ENCODE data around the gene TIRAP.

The TIRAP gene

GRCh38 chr11:126327281-126328000, 44.5 kb downstream of the TIRAP start:
- DNase-seq, result no peak

- DNase-seq, result no peak
These were observed 45.1 kb downstream of the TIRAP start for GRCh38 chr11:126328001-126328390.

DNA sequence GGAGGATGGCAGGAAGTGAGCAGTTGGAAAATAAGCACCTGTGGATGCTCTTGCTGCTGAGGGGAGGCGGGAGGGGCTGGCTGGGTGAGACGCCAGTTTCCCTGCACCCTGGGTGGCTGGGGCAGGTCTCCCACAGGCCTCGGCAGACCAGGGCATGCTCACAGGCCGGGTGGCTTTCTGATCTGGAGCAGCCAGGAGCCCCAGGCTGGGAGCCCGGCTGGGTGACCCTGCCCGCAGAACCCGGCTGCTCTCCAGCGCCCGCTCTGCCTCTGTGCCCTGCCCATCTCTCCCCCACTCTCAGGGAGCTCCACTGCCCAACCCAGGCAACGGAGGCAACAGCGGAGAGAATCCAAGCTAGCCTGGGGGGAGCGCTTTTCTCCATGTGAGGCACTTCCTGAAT, 45.6 kb downstream of the TIRAP start:
- DNase-seq, result no peak

DNA sequence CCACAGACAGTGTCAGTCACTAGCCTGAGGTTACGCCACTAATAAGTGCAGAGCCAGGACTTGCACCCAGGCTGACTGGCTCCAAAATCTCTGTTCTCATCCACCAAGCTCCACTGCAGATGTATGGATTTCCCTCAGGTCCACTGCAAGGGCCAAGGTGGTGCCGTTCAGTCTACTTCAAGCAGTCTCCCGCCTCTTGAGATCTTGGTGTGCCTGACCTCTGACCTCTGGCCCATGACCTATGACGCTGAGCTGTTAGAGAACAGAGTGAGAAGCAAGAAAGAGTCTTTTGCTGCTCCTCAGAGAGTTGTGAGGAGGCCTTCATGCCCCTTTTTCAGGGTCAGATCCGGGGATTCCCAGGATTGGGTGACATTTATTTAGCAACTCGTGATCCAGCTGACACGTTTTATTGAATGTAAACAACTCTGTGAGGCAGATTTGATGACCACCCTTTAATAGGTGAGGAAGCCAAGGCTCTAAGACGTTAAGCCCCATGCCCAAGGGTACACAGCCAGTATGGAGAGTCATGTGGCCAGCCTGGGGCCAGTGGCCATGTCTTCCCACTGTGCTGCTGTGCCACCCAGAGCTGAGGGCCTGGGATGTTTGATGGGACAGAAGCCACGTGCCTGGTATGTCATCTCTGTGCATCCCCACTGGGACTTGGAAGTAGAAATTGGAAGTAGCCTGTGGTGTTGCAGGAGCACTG, 46.2 kb downstream of the TIRAP start:
- DNase-seq, result no peak

- no peak for DNase-seq
These were observed 46.8 kb downstream of the TIRAP start for GRCh38 chr11:126329644-126330211.

GRCh38 chr11:126331286-126331685, 48.4 kb downstream of the TIRAP start:
- DNase-seq, result no peak

- DNase-seq, result no peak
These were observed 49.4 kb downstream of the TIRAP start for GRCh38 chr11:126332221-126332711.

GRCh38 chr11:126333142-126333541, 50.2 kb downstream of the TIRAP start:
- no peak for DNase-seq

DNA sequence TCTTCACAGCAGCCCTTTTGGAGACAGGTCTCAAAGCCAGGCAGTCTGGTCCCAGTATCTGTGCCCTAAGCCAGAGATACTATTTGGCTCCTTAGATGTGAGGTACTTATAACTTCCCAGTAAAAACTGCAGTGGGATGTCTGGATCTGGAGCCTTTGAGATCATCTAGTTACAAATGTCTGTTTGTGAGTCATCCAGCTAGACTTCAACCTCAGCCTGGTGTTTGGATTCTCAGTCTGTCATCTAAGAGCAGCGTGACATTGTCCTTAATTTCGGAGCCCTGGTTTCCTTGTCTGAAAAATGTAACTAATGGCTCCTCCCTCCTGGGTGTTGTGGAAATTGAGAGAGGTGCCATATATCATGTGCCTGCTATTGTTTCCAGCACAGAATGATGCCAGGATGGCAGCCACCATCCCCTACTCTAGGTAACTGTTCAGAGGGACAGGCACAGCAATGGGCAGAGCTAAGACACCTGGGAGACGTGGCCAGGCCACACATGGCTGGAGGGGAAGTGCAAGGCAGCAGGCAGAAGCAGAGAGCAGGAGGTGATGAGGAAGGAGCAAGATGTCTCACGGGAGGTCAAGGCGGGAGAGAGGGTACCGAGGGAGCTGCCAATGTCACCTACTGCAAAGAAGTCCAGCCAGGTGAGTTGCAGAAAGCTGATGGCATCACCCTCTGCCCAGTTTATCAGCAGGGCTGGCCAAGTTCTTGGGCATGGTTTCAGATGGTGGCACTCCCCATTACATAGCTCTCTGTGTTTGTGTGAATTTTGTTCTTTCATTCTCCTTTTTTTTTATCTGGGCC, 52.0 kb downstream of the TIRAP start:
- no peak for DNase-seq

- DNase-seq, result no peak
These were observed 52.5 kb downstream of the TIRAP start for GRCh38 chr11:126335463-126335760.

DNA sequence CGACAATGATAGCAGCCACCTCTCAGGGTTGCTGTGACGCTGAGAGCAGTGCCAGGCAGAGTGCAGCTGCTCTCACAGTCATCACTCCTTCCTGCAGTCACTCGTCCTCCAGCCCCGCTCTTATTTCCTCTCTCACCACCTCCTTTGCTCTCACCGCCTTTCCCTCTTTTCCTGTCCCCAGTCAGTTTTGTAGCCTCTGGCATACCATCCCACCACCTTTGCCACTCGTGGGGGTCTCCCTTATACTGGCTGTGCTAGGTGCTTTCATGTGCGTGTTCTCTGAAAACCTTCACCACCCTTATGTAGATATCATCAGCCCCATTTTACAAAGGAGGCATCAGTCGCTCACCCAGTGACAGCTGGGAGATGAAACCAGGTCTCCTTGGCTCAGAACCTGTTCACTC, 53.2 kb downstream of the TIRAP start:
- no peak for DNase-seq

- DNase-seq, result no peak
These were observed 53.8 kb downstream of the TIRAP start for GRCh38 chr11:126336671-126337101.

DNA sequence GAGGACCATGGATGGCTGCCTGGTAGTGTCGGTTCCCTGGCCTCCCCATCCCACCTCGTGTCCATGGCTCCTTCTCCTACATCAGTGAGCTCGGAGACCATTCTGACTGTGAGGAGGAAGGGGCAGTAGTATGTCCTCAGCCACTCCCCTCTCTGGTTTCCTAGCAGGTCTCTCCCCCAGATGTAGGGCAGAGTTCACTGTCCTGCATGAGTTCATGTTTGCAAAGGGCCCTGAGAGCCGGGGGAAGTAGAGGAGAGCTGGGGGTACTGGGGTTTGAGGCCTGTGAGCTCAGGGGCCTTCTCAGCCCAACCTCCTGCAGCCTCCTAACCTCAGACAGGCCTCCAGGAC, 54.2 kb downstream of the TIRAP start:
- no peak for DNase-seq

GRCh38 chr11:126337474-126338241, 54.8 kb downstream of the TIRAP start:
- DNase-seq, result no peak

DNA sequence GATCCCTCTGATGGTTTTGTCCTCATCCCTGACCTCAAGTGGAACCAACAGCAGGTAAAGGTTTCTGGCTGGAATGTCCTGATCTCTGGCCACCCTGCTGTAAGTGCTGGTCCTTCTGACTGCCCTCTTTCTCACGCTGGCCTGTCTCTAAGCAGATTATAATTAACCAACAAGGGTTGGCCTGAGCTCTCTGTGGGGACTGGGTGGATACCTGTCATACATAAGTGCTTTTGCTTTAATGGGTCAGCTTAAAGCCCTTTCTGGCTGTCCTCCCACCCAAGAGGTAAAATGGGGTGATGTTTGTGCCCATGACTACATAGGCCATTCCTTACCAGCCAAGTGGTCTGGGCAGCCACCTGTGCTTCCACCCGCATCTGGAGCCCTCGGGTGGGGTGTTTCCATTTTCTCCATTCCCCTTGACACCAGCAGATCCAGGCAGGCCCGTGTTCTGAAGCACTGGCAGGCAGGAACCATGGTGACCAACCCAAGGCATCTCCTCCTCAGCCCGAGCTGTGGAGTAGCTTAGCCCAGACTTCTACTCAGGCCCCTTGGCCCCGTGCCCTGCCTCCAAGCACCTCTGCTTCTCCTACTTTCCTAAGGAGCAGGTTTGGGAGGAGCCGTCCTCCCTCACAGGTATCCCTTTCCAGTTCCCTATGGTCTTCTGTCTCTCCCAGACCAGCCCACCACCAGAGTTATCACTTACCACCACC, 55.6 kb downstream of the TIRAP start:
- DNase-seq, result peak; percentile 15

GRCh38 chr11:126339073-126339862, 56.4 kb downstream of the TIRAP start:
- DNase-seq, result no peak

- no peak for DNase-seq
These were observed 57.1 kb downstream of the TIRAP start for GRCh38 chr11:126339863-126340434.

- DNase-seq, result no peak
These were observed 58.2 kb downstream of the TIRAP start for GRCh38 chr11:126340960-126341606.

- DNase-seq, result no peak
These were observed 58.9 kb downstream of the TIRAP start for GRCh38 chr11:126341760-126342161.

DNA sequence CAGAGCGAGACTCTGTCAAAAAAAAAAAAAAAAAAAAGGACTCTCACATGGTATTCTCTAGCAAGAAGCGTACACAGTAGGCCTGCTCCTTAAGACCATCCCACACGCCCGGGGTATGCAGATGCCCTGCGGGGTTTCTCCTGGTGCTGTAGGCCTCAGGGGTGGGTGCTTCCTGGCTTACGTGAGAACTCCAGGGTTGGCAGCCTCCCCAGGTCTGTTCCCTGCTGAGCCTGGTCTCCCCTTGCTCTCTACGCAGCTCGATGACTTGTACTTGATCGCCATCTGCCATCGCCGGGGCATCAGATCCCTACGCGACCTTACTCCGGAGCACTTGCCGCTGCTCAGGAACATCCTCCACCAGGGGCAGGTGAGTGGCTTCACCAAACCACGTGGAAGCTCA, 60.2 kb downstream of the TIRAP start:
- DNase-seq, result no peak

Measured in NCI-H82 (cell line).